Measurements from ENCODE around the gene AP5Z1.

- TF ChIP-seq, protein P1, sequence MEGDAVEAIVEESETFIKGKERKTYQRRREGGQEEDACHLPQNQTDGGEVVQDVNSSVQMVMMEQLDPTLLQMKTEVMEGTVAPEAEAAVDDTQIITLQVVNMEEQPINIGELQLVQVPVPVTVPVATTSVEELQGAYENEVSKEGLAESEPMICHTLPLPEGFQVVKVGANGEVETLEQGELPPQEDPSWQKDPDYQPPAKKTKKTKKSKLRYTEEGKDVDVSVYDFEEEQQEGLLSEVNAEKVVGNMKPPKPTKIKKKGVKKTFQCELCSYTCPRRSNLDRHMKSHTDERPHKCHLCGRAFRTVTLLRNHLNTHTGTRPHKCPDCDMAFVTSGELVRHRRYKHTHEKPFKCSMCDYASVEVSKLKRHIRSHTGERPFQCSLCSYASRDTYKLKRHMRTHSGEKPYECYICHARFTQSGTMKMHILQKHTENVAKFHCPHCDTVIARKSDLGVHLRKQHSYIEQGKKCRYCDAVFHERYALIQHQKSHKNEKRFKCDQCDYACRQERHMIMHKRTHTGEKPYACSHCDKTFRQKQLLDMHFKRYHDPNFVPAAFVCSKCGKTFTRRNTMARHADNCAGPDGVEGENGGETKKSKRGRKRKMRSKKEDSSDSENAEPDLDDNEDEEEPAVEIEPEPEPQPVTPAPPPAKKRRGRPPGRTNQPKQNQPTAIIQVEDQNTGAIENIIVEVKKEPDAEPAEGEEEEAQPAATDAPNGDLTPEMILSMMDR (IDR thresholded peaks at IDR 0.05) = no peak
- TF ChIP-seq EZH2 (IDR thresholded peaks at IDR 0.05; ENCODE audit: borderline replicate concordance, insufficient read depth, low read depth, low read length, poor library complexity, severe bottlenecking) = no peak
Measured at GRCh38 chr7:4789194-4790077, 14.0 kb downstream of the AP5Z1 start.

Measured in B cell (primary cell).